ENCODE data around the gene INSIG1. TPM values are rescaled to one million over a fixed set of nuclear protein-coding genes. Genes with fewer than 3 reads are reported as not detected.

INSIG1 gene
- total and polyA plus RNA-seq, 2 experiments from 2014 or later, result 70.3 to 131 TPM

DNA sequence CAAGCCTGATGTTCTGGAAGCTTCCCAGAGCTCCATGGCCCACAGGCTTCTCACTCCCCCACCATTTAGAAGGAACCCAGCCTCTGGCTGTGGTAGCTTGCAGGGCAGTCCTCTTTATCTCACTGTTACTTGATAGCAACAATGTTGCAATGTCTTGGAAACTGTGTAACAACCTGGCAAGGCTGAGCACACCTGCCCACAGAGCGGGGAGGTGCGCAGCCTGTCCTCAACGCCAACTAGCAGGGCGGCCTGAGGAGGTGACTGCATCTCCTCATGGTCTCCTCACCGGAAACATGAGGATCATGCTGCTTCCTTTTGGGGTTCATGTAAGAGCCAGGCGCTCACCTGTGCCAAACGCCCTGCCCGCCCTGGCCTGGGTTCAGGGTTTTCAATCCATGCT, 43.7 kb upstream of the INSIG1 start:
- H3K79me2 ChIP-seq (replicated peaks; ENCODE audit: insufficient read depth), result no peaks in the 10 kb centered on the region
- H3K4me3 ChIP-seq, result no peak overlapping the region
- Mint-ChIP-seq H3K4me3 (no peak overlapping the region), H3K9me3 (no peaks in the 10 kb centered on the region), H3K27me3 (ENCODE audit: insufficient read depth, low read depth, poor library complexity) (peaks cover 2% of the 10 kb centered on the region), H3K27ac (no peak overlapping the region), H3K36me3 (ENCODE audit: low read depth) (no peaks in the 10 kb centered on the region), H3K4me1 (no peaks in the 10 kb centered on the region)
- H3K27me3 ChIP-seq (ENCODE audit: insufficient read depth), result no peaks in the 10 kb centered on the region
- no peak for DNase-seq (ENCODE audit: low spot score)
- H3K36me3 ChIP-seq (ENCODE audit: insufficient read depth), result no peaks in the 10 kb centered on the region
- no peaks in the 10 kb centered on the region for H3F3A ChIP-seq (replicated peaks; ENCODE audit: low read depth)
- H3K9me2 ChIP-seq (ENCODE audit: insufficient read depth), result no peaks in the 10 kb centered on the region
- no peak overlapping the region for H2AFZ ChIP-seq
- no peak overlapping the region for H3K4me2 ChIP-seq
- no peak for TF ChIP-seq ZNF331 (CRISPR knock-in tag; IDR thresholded peaks at IDR 0.05; ENCODE audit: low read depth)
- TF ChIP-seq CREB1 (CRISPR knock-in tag; IDR thresholded peaks at IDR 0.05; ENCODE audit: low read depth), result no peak
- TF ChIP-seq EZH2 (IDR thresholded peaks at IDR 0.05; ENCODE audit: low read depth, unreplicated experiment), result no peak
- TF ChIP-seq JUNB (IDR thresholded peaks at IDR 0.05; ENCODE audit: unreplicated experiment), result no peak
- no peak for TF ChIP-seq STAT1 (IDR thresholded peaks at IDR 0.05; ENCODE audit: unreplicated experiment)
- TF ChIP-seq, protein P1, sequence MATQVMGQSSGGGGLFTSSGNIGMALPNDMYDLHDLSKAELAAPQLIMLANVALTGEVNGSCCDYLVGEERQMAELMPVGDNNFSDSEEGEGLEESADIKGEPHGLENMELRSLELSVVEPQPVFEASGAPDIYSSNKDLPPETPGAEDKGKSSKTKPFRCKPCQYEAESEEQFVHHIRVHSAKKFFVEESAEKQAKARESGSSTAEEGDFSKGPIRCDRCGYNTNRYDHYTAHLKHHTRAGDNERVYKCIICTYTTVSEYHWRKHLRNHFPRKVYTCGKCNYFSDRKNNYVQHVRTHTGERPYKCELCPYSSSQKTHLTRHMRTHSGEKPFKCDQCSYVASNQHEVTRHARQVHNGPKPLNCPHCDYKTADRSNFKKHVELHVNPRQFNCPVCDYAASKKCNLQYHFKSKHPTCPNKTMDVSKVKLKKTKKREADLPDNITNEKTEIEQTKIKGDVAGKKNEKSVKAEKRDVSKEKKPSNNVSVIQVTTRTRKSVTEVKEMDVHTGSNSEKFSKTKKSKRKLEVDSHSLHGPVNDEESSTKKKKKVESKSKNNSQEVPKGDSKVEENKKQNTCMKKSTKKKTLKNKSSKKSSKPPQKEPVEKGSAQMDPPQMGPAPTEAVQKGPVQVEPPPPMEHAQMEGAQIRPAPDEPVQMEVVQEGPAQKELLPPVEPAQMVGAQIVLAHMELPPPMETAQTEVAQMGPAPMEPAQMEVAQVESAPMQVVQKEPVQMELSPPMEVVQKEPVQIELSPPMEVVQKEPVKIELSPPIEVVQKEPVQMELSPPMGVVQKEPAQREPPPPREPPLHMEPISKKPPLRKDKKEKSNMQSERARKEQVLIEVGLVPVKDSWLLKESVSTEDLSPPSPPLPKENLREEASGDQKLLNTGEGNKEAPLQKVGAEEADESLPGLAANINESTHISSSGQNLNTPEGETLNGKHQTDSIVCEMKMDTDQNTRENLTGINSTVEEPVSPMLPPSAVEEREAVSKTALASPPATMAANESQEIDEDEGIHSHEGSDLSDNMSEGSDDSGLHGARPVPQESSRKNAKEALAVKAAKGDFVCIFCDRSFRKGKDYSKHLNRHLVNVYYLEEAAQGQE (IDR thresholded peaks at IDR 0.05; ENCODE audit: unreplicated experiment), result no peak
- TF ChIP-seq, protein P2, sequence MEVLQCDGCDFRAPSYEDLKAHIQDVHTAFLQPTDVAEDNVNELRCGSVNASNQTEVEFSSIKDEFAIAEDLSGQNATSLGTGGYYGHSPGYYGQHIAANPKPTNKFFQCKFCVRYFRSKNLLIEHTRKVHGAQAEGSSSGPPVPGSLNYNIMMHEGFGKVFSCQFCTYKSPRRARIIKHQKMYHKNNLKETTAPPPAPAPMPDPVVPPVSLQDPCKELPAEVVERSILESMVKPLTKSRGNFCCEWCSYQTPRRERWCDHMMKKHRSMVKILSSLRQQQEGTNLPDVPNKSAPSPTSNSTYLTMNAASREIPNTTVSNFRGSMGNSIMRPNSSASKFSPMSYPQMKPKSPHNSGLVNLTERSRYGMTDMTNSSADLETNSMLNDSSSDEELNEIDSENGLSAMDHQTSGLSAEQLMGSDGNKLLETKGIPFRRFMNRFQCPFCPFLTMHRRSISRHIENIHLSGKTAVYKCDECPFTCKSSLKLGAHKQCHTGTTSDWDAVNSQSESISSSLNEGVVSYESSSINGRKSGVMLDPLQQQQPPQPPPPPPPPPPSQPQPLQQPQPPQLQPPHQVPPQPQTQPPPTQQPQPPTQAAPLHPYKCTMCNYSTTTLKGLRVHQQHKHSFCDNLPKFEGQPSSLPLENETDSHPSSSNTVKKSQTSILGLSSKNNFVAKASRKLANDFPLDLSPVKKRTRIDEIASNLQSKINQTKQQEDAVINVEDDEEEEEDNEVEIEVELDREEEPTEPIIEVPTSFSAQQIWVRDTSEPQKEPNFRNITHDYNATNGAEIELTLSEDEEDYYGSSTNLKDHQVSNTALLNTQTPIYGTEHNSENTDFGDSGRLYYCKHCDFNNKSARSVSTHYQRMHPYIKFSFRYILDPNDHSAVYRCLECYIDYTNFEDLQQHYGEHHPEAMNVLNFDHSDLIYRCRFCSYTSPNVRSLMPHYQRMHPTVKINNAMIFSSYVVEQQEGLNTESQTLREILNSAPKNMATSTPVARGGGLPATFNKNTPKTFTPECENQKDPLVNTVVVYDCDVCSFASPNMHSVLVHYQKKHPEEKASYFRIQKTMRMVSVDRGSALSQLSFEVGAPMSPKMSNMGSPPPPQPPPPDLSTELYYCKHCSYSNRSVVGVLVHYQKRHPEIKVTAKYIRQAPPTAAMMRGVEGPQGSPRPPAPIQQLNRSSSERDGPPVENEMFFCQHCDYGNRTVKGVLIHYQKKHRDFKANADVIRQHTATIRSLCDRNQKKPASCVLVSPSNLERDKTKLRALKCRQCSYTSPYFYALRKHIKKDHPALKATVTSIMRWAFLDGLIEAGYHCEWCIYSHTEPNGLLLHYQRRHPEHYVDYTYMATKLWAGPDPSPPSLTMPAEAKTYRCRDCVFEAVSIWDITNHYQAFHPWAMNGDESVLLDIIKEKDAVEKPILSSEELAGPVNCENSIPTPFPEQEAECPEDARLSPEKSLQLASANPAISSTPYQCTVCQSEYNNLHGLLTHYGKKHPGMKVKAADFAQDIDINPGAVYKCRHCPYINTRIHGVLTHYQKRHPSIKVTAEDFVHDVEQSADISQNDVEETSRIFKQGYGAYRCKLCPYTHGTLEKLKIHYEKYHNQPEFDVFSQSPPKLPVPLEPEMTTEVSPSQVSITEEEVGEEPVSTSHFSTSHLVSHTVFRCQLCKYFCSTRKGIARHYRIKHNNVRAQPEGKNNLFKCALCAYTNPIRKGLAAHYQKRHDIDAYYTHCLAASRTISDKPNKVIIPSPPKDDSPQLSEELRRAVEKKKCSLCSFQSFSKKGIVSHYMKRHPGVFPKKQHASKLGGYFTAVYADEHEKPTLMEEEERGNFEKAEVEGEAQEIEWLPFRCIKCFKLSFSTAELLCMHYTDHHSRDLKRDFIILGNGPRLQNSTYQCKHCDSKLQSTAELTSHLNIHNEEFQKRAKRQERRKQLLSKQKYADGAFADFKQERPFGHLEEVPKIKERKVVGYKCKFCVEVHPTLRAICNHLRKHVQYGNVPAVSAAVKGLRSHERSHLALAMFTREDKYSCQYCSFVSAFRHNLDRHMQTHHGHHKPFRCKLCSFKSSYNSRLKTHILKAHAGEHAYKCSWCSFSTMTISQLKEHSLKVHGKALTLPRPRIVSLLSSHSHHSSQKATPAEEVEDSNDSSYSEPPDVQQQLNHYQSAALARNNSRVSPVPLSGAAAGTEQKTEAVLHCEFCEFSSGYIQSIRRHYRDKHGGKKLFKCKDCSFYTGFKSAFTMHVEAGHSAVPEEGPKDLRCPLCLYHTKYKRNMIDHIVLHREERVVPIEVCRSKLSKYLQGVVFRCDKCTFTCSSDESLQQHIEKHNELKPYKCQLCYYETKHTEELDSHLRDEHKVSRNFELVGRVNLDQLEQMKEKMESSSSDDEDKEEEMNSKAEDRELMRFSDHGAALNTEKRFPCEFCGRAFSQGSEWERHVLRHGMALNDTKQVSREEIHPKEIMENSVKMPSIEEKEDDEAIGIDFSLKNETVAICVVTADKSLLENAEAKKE (CRISPR knock-in tag; IDR thresholded peaks at IDR 0.05), result no peak
- TF ChIP-seq, protein P3, sequence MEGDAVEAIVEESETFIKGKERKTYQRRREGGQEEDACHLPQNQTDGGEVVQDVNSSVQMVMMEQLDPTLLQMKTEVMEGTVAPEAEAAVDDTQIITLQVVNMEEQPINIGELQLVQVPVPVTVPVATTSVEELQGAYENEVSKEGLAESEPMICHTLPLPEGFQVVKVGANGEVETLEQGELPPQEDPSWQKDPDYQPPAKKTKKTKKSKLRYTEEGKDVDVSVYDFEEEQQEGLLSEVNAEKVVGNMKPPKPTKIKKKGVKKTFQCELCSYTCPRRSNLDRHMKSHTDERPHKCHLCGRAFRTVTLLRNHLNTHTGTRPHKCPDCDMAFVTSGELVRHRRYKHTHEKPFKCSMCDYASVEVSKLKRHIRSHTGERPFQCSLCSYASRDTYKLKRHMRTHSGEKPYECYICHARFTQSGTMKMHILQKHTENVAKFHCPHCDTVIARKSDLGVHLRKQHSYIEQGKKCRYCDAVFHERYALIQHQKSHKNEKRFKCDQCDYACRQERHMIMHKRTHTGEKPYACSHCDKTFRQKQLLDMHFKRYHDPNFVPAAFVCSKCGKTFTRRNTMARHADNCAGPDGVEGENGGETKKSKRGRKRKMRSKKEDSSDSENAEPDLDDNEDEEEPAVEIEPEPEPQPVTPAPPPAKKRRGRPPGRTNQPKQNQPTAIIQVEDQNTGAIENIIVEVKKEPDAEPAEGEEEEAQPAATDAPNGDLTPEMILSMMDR (conservative IDR thresholded peaks at IDR 0.05; ENCODE audit: low read depth in 2 of 2), result no peak
- TF ChIP-seq NANOG (IDR thresholded peaks at IDR 0.05; ENCODE audit: borderline replicate concordance), result no peak
- no peak for TF ChIP-seq ZNF114 (CRISPR knock-in tag; IDR thresholded peaks at IDR 0.05)
- no peak for TF ChIP-seq EZH2phosphoT487 (IDR thresholded peaks at IDR 0.05; ENCODE audit: unreplicated experiment)
- no peak for TF ChIP-seq POLR2AphosphoS5 (IDR thresholded peaks at IDR 0.05; ENCODE audit: low read depth)
- TF ChIP-seq, protein P4, sequence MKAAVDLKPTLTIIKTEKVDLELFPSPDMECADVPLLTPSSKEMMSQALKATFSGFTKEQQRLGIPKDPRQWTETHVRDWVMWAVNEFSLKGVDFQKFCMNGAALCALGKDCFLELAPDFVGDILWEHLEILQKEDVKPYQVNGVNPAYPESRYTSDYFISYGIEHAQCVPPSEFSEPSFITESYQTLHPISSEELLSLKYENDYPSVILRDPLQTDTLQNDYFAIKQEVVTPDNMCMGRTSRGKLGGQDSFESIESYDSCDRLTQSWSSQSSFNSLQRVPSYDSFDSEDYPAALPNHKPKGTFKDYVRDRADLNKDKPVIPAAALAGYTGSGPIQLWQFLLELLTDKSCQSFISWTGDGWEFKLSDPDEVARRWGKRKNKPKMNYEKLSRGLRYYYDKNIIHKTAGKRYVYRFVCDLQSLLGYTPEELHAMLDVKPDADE (IDR thresholded peaks at IDR 0.05), result no peak
- no peaks in the 10 kb centered on the region for H3K4me1 ChIP-seq (ENCODE audit: insufficient read depth)
- ATAC-seq, result no peak
- H3K27ac ChIP-seq (ENCODE audit: low read depth), result no peak overlapping the region
- no peaks in the 10 kb centered on the region for H4K20me1 ChIP-seq (replicated peaks; ENCODE audit: insufficient read depth)

Measured in GM23338 (cell line).